ENCODE measurements around the gene VPS41. TPM values are rescaled to one million over a fixed set of nuclear protein-coding genes. Genes with fewer than 3 reads are reported as not detected.

The VPS41 gene
- 31.8 and 57.9 TPM in 2 replicates for total RNA-seq

GRCh38 chr7:38908759-38909335 lies at the start of gene VPS41:
VPS41 (minus strand) TSS chr7:38909191; CDS start chr7:38909174, 17 bp downstream.

Other genes with a start within 250 kb of the VPS41 start
- gene POU6F2, start 68.7 kb upstream of the VPS41 start, total RNA-seq, result not detected in 2 replicates